GM12801 (cell line): ENCODE measurements around the gene WDR82.

ENCODE experiments used
- TF ChIP-seq, protein P1 (sequence below): IDR thresholded peaks from one replicate; pipeline ENCODE4 v1.5.1; 2011; ENCODE audit warnings: control low read depth; ENCODE audit not compliant: insufficient read length; ENCODE audit errors: extremely low read depth

The WDR82 gene

DNA sequence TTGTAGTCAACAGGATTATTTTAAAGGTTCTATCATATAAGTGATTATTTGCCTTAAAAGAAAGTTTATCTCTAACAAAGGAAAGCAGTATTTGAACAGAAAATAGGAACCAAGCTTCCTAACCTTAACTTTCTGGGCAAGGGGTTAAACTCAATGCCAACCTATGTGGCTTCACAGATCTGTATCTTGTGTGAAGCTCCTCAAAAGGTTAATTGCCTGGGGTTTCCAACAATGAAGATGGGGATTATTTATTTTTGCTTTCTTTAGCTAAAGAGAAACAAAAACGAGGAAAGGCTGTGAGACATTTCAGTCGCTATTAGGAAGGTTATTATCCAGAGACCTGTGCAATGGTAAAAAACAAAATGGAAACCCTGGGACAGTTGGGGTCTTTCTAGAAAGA lies 1.1 kb upstream of the WDR82 start:
- TF ChIP-seq, protein P1, sequence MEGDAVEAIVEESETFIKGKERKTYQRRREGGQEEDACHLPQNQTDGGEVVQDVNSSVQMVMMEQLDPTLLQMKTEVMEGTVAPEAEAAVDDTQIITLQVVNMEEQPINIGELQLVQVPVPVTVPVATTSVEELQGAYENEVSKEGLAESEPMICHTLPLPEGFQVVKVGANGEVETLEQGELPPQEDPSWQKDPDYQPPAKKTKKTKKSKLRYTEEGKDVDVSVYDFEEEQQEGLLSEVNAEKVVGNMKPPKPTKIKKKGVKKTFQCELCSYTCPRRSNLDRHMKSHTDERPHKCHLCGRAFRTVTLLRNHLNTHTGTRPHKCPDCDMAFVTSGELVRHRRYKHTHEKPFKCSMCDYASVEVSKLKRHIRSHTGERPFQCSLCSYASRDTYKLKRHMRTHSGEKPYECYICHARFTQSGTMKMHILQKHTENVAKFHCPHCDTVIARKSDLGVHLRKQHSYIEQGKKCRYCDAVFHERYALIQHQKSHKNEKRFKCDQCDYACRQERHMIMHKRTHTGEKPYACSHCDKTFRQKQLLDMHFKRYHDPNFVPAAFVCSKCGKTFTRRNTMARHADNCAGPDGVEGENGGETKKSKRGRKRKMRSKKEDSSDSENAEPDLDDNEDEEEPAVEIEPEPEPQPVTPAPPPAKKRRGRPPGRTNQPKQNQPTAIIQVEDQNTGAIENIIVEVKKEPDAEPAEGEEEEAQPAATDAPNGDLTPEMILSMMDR, result no peak

- TF ChIP-seq, protein P1, result no peak
Observed at GRCh38 chr3:52277972-52278509, 408 bp downstream of the WDR82 start.

DNA sequence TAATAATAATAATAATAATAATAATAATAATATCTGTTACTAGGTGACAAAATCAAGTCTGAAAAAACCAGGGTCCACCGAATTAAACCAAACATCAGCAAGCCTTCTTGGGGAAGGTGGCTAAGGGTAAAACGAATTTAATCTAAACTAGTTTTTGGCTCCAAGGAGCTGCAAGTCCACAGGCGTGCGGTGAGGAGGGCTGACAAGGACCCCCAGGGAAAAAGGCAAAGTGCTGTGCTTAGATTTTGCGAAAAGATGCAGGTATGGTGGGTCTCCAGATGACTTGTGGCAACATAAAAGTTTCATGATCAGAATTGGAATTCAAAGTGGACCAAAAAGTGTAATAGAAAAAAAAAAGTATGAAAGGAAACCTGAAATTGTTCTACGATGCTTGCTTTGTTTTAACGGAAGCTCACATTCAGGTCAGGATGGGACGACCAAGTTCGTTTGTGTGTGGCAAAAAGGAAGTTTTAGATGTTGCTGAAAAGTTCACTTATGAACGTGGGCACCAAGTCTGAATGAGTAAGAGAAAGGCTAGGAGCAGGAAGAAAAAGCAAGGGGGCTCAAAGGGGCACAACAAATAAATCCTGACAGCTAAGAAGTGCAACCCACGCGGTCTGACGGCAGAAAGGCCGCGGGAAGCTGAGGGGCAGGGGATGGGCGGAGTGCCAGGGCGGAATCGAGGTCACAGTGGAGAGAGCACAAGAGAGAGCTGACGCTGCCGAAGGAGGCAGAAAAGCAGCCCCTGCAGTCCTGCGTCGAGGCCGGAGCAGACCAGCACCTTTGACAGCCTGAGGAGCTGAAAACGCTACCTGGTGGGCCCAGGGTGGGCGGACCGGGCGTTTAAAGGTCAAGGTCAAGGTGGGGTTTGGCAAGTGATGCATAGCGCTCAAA lies 1.1 kb downstream of the WDR82 start:
- TF ChIP-seq, protein P1, result no peak

DNA sequence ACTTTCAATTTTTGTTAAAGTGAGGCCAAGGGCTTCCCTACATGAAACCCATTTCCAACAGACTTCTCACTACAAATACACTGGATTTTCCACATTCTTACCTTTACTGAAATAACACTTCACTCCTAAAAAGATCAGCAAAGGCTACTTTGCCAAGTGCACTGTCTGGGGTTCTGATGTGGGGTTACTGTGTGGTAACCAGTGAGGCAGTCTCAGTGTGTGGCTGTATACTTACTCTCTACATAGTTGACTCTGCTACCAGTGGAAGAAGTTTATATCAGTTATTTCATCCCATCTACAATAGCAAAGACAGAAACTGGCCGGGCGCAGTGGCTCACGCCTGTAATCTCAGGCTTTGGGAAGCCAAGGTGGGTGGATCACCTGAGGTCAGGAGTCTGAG lies 5.6 kb downstream of the WDR82 start:
- TF ChIP-seq, protein P1, result no peak

GRCh38 chr3:52270252-52270754 lies 8.1 kb downstream of the WDR82 start:
- TF ChIP-seq, protein P1, result no peak

DNA sequence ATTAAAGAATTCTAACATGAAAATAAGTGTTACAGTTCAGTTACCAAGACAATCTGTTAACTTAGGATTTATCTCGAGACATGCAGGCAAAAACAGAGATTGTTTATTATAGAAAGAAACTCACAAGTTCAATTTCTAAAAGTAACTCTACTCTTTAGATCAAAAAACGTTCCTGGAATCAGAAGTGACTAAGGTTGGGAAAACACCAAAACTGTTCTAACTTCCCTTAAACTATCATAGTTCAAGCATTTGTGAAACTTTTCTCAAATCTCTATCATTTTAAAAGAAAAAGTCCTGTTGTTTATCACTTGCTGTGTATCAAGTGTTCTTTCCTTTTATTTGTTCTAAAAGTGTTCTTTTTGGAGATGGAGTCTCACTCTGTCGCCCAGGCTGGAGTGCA lies 8.7 kb downstream of the WDR82 start:
- TF ChIP-seq, protein P1, result no peak

DNA sequence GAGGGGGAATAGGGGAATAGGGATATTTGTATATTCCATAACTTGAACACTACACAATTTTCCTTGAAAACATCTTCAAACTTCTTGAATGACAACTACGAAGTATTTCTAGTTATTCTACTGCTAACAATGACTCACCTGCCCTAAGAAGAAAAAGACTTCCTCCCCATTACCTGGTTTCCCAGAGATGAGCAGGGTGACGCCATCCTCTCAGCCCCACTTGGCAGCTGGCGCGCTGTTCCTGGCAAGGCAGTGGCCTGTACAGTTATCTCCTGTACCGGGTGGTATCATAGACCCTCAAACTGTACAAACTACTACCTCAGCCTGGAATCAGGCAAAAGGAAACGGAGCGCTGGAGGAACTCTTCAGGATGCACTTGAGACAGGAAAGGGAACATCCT lies 10.4 kb downstream of the WDR82 start:
- TF ChIP-seq, protein P1, result no peak
